GM12892 (cell line): ENCODE data around the gene AASS.

Source experiments
- POLR2A ChIP-seq: IDR thresholded peaks from 2 replicates; pipeline ENCODE4 v1.6.1; 2011; ENCODE audit warnings: low read depth, low read length, control low read depth
- POLR2AphosphoS5 ChIP-seq: IDR thresholded peaks from 2 replicates; pipeline ENCODE4 v1.6.1; 2011; ENCODE audit warnings: low read depth, low read length, control low read depth
- TAF1 ChIP-seq: IDR thresholded peaks from 2 replicates; pipeline ENCODE4 v1.6.1; 2011; ENCODE audit warnings: low read depth, mild to moderate bottlenecking, control low read depth, low read length, borderline replicate concordance

GRCh38 chr7:122055073-122055472 is 89.0 kb downstream of the AASS start:
- TF ChIP-seq TAF1 (no peak), POLR2A (no peak), POLR2AphosphoS5 (no peak)
